Colonic mucosa (tissue), 4 donors: ENCODE results near the gene DAP3. TPM values are rescaled to one million over a fixed set of nuclear protein-coding genes. Genes with fewer than 3 reads are reported as not detected.
"Not testable (repeated sequence)": the region's sequence is repeated elsewhere in the genome, so short reads cannot be mapped to it uniquely, and the experiment has no call there.

Experiments used
- DNase-seq: peaks from one replicate; pipeline ENCODE4 v3.0.0-alpha.2; 2020
- H3K27ac ChIP-seq: fragments of 200-600 bp; one replicate; pipeline ENCODE4 v1.8.0; 2021
- H3K27me3 ChIP-seq: fragments of 200-600 bp; one replicate; pipeline ENCODE4 v1.8.0; 2021
- H3K36me3 ChIP-seq: fragments of 200-600 bp; one replicate; pipeline ENCODE4 v1.8.0; 2021
- H3K4me1 ChIP-seq: fragments of 200-600 bp; one replicate; pipeline ENCODE4 v1.8.0; 2021; ENCODE audit warnings: mild to moderate bottlenecking
- H3K4me3 ChIP-seq: fragments of 200-600 bp; one replicate; pipeline ENCODE4 v1.8.0; 2021
- H3K9ac ChIP-seq, 2 donors: one replicate each; pipeline ENCODE4 v1.7.0; 2013; ENCODE audit warnings: control low read depth in 2 of 2, low read depth in 2 of 2, low read length in 2 of 2
- H3K9me3 ChIP-seq: fragments of 200-600 bp; one replicate; pipeline ENCODE4 v1.8.0; 2021
- intact Hi-C: fragments of 100-400 bp; cut with DNase I; formaldehyde crosslinking; loops from one replicate; pipeline ENCODE4 v1.14.1; 2022
- total RNA-seq, 2 donors: library from RNA; stranded (reverse); fragmentation: NEBNext Ultra II Directional in 1 of 2; extraction: Animal tissue kit (Norgen Biotek cat#: 25700) in 1 of 2; gene quantifications; one replicate each; pipeline ENCODE4 v1.2.1, GENCODE V29; 2021
- TF ChIP-seq, protein P1 (sequence below): fragments of 200-600 bp; IDR thresholded peaks from one replicate; pipeline ENCODE4 v1.8.0; 2022; ENCODE audit warnings: antibody characterized with exemption, mild to moderate bottlenecking
- donor health status: healthy.
- donor health status: DM: no; HTN: no; CAD: no.
- donor health status: DM: no; HTN: no; CAD: no.

The DAP3 gene
- total RNA-seq, 2 donors from 2014 or later = 75.7 to 106 TPM

DNA sequence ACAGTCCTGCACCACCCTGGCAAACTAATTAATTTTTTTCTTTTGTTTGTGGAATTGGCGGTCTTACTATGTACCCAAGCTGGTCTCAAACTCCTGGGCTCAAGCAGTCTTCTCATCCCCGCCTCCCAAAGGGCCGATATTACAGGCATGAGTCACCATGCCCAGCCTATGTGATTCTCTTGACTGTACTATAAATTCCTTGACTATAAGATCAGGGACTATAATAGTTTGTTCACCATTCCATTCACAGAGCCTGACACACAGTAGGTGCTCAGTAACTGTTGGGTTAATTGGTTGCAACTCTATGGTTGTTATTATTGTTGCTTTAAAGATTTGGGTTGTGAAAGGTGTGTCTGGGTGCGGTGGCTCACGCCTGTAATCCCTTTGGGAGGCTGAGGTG is 17.2 kb downstream of the DAP3 start:
- Histone ChIP-seq H3K9me3 (no peaks in the 10 kb centered on the region), H3K27me3 (no peaks in the 10 kb centered on the region), H3K4me1 (no peaks in the 10 kb centered on the region), H3K27ac (no peak overlapping the region), H3K36me3 (no peaks in the 10 kb centered on the region), H3K4me3 (no peak overlapping the region), H3K9ac (no peak overlapping the region)
- intact Hi-C loops = no loop called here
- TF ChIP-seq, protein P1, sequence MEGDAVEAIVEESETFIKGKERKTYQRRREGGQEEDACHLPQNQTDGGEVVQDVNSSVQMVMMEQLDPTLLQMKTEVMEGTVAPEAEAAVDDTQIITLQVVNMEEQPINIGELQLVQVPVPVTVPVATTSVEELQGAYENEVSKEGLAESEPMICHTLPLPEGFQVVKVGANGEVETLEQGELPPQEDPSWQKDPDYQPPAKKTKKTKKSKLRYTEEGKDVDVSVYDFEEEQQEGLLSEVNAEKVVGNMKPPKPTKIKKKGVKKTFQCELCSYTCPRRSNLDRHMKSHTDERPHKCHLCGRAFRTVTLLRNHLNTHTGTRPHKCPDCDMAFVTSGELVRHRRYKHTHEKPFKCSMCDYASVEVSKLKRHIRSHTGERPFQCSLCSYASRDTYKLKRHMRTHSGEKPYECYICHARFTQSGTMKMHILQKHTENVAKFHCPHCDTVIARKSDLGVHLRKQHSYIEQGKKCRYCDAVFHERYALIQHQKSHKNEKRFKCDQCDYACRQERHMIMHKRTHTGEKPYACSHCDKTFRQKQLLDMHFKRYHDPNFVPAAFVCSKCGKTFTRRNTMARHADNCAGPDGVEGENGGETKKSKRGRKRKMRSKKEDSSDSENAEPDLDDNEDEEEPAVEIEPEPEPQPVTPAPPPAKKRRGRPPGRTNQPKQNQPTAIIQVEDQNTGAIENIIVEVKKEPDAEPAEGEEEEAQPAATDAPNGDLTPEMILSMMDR = no peak
- DNase-seq = no peak

DNA sequence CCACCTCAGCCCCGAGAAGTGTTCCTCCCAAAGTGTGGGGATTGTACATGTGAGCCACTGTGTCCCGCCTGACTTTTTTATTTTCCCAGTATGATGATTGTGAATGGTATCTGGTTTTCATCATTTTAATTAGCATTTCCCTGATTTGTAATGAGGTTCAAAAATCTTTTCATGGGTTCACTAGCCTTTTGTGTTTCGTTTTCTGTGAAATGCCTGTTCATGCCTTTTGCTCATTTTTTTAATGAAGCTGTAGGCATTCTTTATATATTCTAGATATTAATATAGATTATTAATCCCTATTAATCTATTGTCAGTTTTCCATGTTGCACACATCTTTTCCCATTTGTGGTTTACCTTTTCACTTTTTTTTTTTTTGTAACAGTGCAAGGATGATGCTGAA is 20.5 kb downstream of the DAP3 start:
- intact Hi-C loops = no loop called here
- Histone ChIP-seq H3K27ac (no peak overlapping the region), H3K27me3 (no peaks in the 10 kb centered on the region), H3K9ac (no peak overlapping the region), H3K4me3 (no peak overlapping the region), H3K9me3 (no peaks in the 10 kb centered on the region), H3K36me3 (no peaks in the 10 kb centered on the region), H3K4me1 (no peaks in the 10 kb centered on the region)
- no peak for DNase-seq
- TF ChIP-seq, protein P1 = no peak

GRCh38 chr1:155711457-155711856 is 22.6 kb downstream of the DAP3 start:
- H3K27me3 ChIP-seq, H3K9ac ChIP-seq, H3K27ac ChIP-seq, H3K36me3 ChIP-seq, intact Hi-C loops, DNase-seq, H3K4me3 ChIP-seq, H3K4me1 ChIP-seq, H3K9me3 ChIP-seq: not testable (repeated sequence)

DNA sequence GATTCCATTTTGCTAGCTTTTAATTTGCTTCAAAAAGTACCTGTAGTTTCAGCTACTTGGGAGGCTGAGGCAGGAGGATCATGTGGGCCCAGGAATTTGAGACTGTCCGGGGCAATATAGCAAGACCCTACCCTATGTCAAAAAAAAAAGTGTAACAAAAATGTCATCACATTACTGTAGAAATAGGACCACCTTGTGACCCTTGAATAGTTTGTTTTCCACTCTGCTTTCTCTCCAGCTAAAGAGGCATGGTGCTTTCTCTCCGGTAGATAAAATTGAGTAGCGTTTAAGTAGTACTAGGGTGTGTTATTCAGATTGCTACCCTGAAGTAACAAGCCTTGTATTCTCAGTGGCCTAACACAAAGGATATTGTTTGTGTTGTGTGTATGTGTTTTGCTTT is 23.7 kb downstream of the DAP3 start:
- H3K4me3 ChIP-seq, H3K4me1 ChIP-seq, H3K9me3 ChIP-seq, H3K9ac ChIP-seq, DNase-seq, intact Hi-C loops, H3K27me3 ChIP-seq, H3K27ac ChIP-seq, H3K36me3 ChIP-seq: not testable (repeated sequence)

- TF ChIP-seq, protein P1 = no peak
- no peak overlapping the region for H3K9ac ChIP-seq
- H3K9me3 ChIP-seq = no peaks in the 10 kb centered on the region
- H3K4me1 ChIP-seq = no peaks in the 10 kb centered on the region
- DNase-seq = no peak
- H3K4me3 ChIP-seq = no peak overlapping the region
- H3K36me3 ChIP-seq = no peaks in the 10 kb centered on the region
- H3K27me3 ChIP-seq = no peaks in the 10 kb centered on the region
- intact Hi-C loops = no loop called here
- no peak overlapping the region for H3K27ac ChIP-seq
Observed at GRCh38 chr1:155713075-155713474, 24.2 kb downstream of the DAP3 start.

GRCh38 chr1:155715056-155715455 is 26.2 kb downstream of the DAP3 start:
- intact Hi-C loops, H3K27me3 ChIP-seq, H3K36me3 ChIP-seq, H3K27ac ChIP-seq, H3K9me3 ChIP-seq, H3K4me1 ChIP-seq, H3K4me3 ChIP-seq, DNase-seq, H3K9ac ChIP-seq: not testable (repeated sequence)

DNA sequence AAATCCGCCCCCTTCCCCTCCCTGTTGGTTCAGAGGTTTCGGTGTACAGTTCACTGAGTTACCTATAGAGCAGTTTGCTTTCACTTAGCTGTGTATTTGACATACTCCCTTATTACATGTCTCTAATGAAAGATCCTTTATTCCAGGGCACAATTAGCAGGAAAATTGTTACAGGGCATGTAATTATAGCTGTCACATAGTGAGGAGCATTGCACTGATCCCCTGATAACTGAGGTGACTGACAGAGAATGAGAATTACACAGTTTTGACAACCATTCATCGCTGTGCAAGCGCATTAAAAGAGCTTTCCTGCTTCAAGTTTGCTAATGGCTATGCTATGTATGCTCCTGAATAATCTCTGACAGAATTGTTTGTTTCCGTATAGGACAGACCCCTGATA is 26.9 kb downstream of the DAP3 start:
- Histone ChIP-seq H3K27me3 (no peaks in the 10 kb centered on the region), H3K27ac (no peak overlapping the region), H3K9me3 (no peaks in the 10 kb centered on the region), H3K4me3 (no peak overlapping the region), H3K9ac (no peak overlapping the region), H3K36me3 (no peaks in the 10 kb centered on the region), H3K4me1 (no peaks in the 10 kb centered on the region)
- TF ChIP-seq, protein P1 = no peak
- intact Hi-C loops = no loop called here
- DNase-seq = no peak
